ENCODE data around the gene MKNK2. TPM values are rescaled to one million over a fixed set of nuclear protein-coding genes. Genes with fewer than 3 reads are reported as not detected.
A peak's percentile ranks its signal among the peaks of the same experiment; 100 is the strongest.

Gene MKNK2
- polyA plus RNA-seq, 1 of the 3 experiments (the other 2 are of a cell fraction), result 65.4 TPM

DNA sequence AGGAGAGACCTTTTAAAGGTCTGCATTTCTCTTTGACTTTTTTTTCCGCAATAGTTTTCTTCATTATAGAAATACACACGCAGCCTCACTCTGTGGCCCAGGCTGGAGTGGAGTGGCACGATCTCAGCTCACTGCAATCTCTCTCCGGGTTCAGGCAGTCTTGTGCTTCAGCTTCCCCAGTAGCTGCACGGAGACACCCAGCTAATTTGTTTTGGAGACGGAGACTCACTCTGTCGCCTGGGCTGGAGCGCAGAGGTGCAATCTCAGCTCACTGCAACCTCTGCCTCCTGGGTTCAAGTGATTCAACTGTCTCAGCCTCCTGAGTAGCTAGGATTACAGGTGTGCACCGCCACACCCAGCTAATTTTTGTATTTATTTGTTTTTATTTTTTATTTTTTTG is 11.7 kb upstream of the MKNK2 start:
- peaks cover 11% of the 10 kb centered on the region for H3F3A ChIP-seq (replicated peaks; ENCODE audit: insufficient read depth)
- no peak overlapping the region for H3K4me3 ChIP-seq (ENCODE audit: low read depth in 2 of 2, low read length in 1 of 2)
- H3K4me2 ChIP-seq, result peak overlapping the region; percentile 97; the same call in 1 of the 2 replicates
- no peaks in the 10 kb centered on the region for H4K20me1 ChIP-seq (ENCODE audit: insufficient read depth)
- H3K4me1 ChIP-seq (ENCODE audit: control insufficient read depth in 1 of 2, insufficient read depth in 2 of 2, low read depth in 1 of 2, low read length in 1 of 2), result peaks cover 25 to 40% of the 10 kb centered on the region in 2 experiments; a peak in 3 of 4 replicates
- no peak overlapping the region for H3K9ac ChIP-seq
- ChIA-PET POLR2A (interaction anchor here (0.6 to 3.1 kb wide), 2 partner anchors 11 to 137 kb away, joined by 4 to 13 read pairs; partner anchors contain the start of gene MKNK2), CTCF (interaction anchor here (2.0 kb wide), 1 partner anchor 133 kb away, joined by 9 read pairs; no protein-coding TSS in a partner anchor)
- H2AFZ ChIP-seq (ENCODE audit: low read depth), result no peak overlapping the region
- H3K79me2 ChIP-seq (ENCODE audit: insufficient read depth), result no peaks in the 10 kb centered on the region; the same call in 1 of the 2 replicates
- H3K27ac ChIP-seq (ENCODE audit: low read depth in 2 of 2, low read length in 1 of 2), result peak overlapping the region in 1 of 2 experiments; percentile 91; a peak in 1 of 4 replicates
- no peaks in the 10 kb centered on the region for H3K27me3 ChIP-seq (ENCODE audit: insufficient read depth)
- no peak for DNase-seq
- 94% methylated on average over 9 of the region's 9 CpGs for WGBS (ENCODE audit: low lambda C conversion rate)
- H3K9me2 ChIP-seq, result no peaks in the 10 kb centered on the region
- no peaks in the 10 kb centered on the region for H3K36me3 ChIP-seq (replicated peaks in 1 of 2; ENCODE audit: control insufficient read depth in 1 of 2, insufficient read depth in 2 of 2, low read length in 1 of 2)
- no peaks in the 10 kb centered on the region for H3K9me3 ChIP-seq
- TF ChIP-seq NFIC (IDR thresholded peaks at IDR 0.05; ENCODE audit: borderline replicate concordance) (no peak), RCOR1 (IDR thresholded peaks at IDR 0.05; ENCODE audit: low read length) (no peak), POLR2AphosphoS5 (IDR thresholded peaks at IDR 0.05; ENCODE audit: low read depth, low read length) (no peak), GATA2 (CRISPR knock-in tag; IDR thresholded peaks at IDR 0.05) (no peak), TEAD4 (IDR thresholded peaks at IDR 0.05; ENCODE audit: borderline replicate concordance, insufficient read depth) (no peak), FOXJ3 (CRISPR knock-in tag; IDR thresholded peaks at IDR 0.05) (no peak), TCF12 (IDR thresholded peaks at IDR 0.05) (no peak), JUND (IDR thresholded peaks at IDR 0.05) (no peak), RAD21 (IDR thresholded peaks at IDR 0.05; ENCODE audit: low read length) (no peak), NRF1 (IDR thresholded peaks at IDR 0.05; ENCODE audit: low read depth, low read length) (no peak), MAX (IDR thresholded peaks at IDR 0.05; ENCODE audit: low read depth) (no peak), USF2 (IDR thresholded peaks at IDR 0.05; ENCODE audit: borderline replicate concordance, low read depth, low read length) (no peak)
- TF ChIP-seq, protein P1, sequence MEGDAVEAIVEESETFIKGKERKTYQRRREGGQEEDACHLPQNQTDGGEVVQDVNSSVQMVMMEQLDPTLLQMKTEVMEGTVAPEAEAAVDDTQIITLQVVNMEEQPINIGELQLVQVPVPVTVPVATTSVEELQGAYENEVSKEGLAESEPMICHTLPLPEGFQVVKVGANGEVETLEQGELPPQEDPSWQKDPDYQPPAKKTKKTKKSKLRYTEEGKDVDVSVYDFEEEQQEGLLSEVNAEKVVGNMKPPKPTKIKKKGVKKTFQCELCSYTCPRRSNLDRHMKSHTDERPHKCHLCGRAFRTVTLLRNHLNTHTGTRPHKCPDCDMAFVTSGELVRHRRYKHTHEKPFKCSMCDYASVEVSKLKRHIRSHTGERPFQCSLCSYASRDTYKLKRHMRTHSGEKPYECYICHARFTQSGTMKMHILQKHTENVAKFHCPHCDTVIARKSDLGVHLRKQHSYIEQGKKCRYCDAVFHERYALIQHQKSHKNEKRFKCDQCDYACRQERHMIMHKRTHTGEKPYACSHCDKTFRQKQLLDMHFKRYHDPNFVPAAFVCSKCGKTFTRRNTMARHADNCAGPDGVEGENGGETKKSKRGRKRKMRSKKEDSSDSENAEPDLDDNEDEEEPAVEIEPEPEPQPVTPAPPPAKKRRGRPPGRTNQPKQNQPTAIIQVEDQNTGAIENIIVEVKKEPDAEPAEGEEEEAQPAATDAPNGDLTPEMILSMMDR (IDR thresholded peaks at IDR 0.05), result no peak
- TF ChIP-seq, protein P2, sequence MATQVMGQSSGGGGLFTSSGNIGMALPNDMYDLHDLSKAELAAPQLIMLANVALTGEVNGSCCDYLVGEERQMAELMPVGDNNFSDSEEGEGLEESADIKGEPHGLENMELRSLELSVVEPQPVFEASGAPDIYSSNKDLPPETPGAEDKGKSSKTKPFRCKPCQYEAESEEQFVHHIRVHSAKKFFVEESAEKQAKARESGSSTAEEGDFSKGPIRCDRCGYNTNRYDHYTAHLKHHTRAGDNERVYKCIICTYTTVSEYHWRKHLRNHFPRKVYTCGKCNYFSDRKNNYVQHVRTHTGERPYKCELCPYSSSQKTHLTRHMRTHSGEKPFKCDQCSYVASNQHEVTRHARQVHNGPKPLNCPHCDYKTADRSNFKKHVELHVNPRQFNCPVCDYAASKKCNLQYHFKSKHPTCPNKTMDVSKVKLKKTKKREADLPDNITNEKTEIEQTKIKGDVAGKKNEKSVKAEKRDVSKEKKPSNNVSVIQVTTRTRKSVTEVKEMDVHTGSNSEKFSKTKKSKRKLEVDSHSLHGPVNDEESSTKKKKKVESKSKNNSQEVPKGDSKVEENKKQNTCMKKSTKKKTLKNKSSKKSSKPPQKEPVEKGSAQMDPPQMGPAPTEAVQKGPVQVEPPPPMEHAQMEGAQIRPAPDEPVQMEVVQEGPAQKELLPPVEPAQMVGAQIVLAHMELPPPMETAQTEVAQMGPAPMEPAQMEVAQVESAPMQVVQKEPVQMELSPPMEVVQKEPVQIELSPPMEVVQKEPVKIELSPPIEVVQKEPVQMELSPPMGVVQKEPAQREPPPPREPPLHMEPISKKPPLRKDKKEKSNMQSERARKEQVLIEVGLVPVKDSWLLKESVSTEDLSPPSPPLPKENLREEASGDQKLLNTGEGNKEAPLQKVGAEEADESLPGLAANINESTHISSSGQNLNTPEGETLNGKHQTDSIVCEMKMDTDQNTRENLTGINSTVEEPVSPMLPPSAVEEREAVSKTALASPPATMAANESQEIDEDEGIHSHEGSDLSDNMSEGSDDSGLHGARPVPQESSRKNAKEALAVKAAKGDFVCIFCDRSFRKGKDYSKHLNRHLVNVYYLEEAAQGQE (IDR thresholded peaks at IDR 0.05; ENCODE audit: low read depth, low read length), result no peak
